Heart left ventricle (tissue), 16 donors: ENCODE measurements around the gene ZCCHC2. TPM values are rescaled to one million over a fixed set of nuclear protein-coding genes. Genes with fewer than 3 reads are reported as not detected.

ENCODE experiments used
- ATAC-seq, 4 donors: fragments of 200-7000 bp; cut with Tn5 transposase; one replicate each; pipeline ENCODE4 v1.9.1; 2020 to 2022; ENCODE audit warnings: moderate library complexity in 4 of 4, mild to moderate bottlenecking in 3 of 4, moderate number of reproducible peaks in 1 of 4
- DNase-seq, 5 donors: peaks; one replicate each; pipeline ENCODE4 v3.0.0-alpha.2; 2020
- H3K27ac ChIP-seq, 12 donors: fragments of 200-600 bp; sonication (generic) in 4 of 12; one replicate each; pipeline versions ENCODE4 v1.5.0 to v1.8.0; 2016 to 2022; ENCODE audit warnings: mild to moderate bottlenecking in 2 of 12
- H3K27me3 ChIP-seq, 9 donors: fragments of 200-600 bp; sonication (generic) in 2 of 9; one replicate each; pipeline versions ENCODE4 v1.5.1 to v1.8.0; 2016 to 2022; ENCODE audit warnings: mild to moderate bottlenecking in 3 of 9
- H3K36me3 ChIP-seq, 9 donors: fragments of 200-600 bp; sonication (generic) in 2 of 9; one replicate each; pipeline versions ENCODE4 v1.5.0 to v1.8.0; 2018 to 2022; ENCODE audit warnings: mild to moderate bottlenecking in 2 of 9
- H3K4me1 ChIP-seq, 12 donors: fragments of 200-600 bp; sonication (generic) in 4 of 12; one replicate each; pipeline versions ENCODE4 v1.5.0 to v1.8.0; 2016 to 2022; ENCODE audit warnings: mild to moderate bottlenecking in 3 of 12
- H3K4me3 ChIP-seq, 12 donors: fragments of 200-600 bp; sonication (generic) in 4 of 12; one replicate each; pipeline versions ENCODE4 v1.5.0 to v1.8.0; 2017 to 2022; ENCODE audit warnings: mild to moderate bottlenecking in 9 of 12, moderate library complexity in 4 of 12
- H3K9me3 ChIP-seq, 12 donors: fragments of 200-600 bp; sonication (generic) in 4 of 12; one replicate each; pipeline versions ENCODE4 v1.5.0 to v1.8.0; 2016 to 2022; ENCODE audit warnings: mild to moderate bottlenecking in 1 of 12
- CTCF ChIP-seq, 12 donors: fragments of 200-600 bp; sonication (generic) in 4 of 12; IDR thresholded peaks; one replicate each; pipeline versions ENCODE4 v1.5.0 to v1.8.0; 2018 to 2022; ENCODE audit warnings: antibody characterized with exemption in 12 of 12, mild to moderate bottlenecking in 5 of 12
- POLR2A ChIP-seq, 2 donors: fragments of 450-650 bp; IDR thresholded peaks; one replicate each; pipeline ENCODE4 v1.6.1; 2017; ENCODE audit warnings: antibody characterized with exemption in 2 of 2, mild to moderate bottlenecking in 2 of 2, moderate library complexity in 2 of 2
- WGBS, 4 donors: extraction: QIAGEN DNeasy Blood & Tissue Kit in 2 of 4; methylation state at CpG; one replicate each; pipeline versions ENCODE4 v1.1.5 to v1.1.7; 2013 to 2018; 5-methylcytosine and 5-hydroxymethylcytosine counted together
- intact Hi-C, 10 donors: fragments of 100-400 bp; cut with DNase I; formaldehyde crosslinking; loops; one replicate each; pipeline versions ENCODE4 v1.11.1 to v1.14.2; 2022
- polyA plus RNA-seq, 2 donors: library from polyadenylated mRNA; stranded (reverse); fragments of 200-250 nt; gene quantifications; one replicate each; pipeline ENCODE4 v1.2.3, GENCODE V29; 2013
- total RNA-seq, 9 donors: library from RNA; depleted of rRNA in 2 of 9; stranded (reverse); fragments of >200 nt in 2 of 9; fragmentation: NEBNext Ultra II Directional in 3 of 9; extraction: Animal tissue kit (Norgen Biotek cat#: 25700) in 3 of 9; gene quantifications; one replicate each; pipeline versions ENCODE4 v1.1.0 to v1.2.4, GENCODE V29; 2016 to 2023
- donor health status: ischemic (EF 13 %, LVEDD 7.1; RV severe dilation, severe dysfunction).
- donor health status: healthy with polysubstance abuse.
- donor health status: DM: no; HTN: yes; CAD: no.
- donor health status: DM: no; HTN: no; CAD: no.
- donor health status: ischemic (EF 25% LVEDD 6.9; RV normal size, moderate dysfunction).
- donor health status: ischemic (EF 25% LVEDD 5.7; RV mildly dilated, moderate dysfunction).
- donor health status: healthy.
- donor health status: DM: yes; HTN: yes; CAD: no.
- donor health status: ischemic (EF 35%, LVEDD 5.7; RV mildly dilated, moderate dysfunction).
- donor health status: nonischemic (EF 11% LVEDD 7.7; RV severe dilation, severe dysfunction).
- donor health status: DM: yes; HTN: yes; CAD: no.
- donor health status: PGD.
- donor health status: ischemic (EF 29% LVEDD 5.4; RV normal size, mild dysfunction).
- donor health status: nonischemic (EF 23%, LVEDD 6.1; RV moderate dilation, normal function).

The ZCCHC2 gene
- total and polyA plus RNA-seq, 11 donors, result 5.6 to 27.5 (median 18.6) TPM

GRCh38 chr18:62493033-62493862 lies 29.6 kb upstream of the ZCCHC2 start:
- no peaks in the 10 kb centered on the region for H3K27me3 ChIP-seq
- H3K36me3 ChIP-seq, result no peaks in the 10 kb centered on the region
- DNase-seq (no peak), ATAC-seq (no peak)
- H3K9me3 ChIP-seq, result no peaks in the 10 kb centered on the region
- H3K4me1 ChIP-seq, result no peaks in the 10 kb centered on the region
- TF ChIP-seq CTCF (IDR thresholded peaks at IDR 0.05) (no peak), POLR2A (IDR thresholded peaks at IDR 0.05) (no peak)
- WGBS, 4 donors, result 90 to 92% (median 91%) methylated on average over 16 to 17 of the region's 17 CpGs
- no peak overlapping the region for H3K4me3 ChIP-seq
- H3K27ac ChIP-seq, result no peak overlapping the region
- intact Hi-C loops, result no loop called here

GRCh38 chr18:62494764-62495163 lies 28.1 kb upstream of the ZCCHC2 start:
- ATAC-seq (no peak), DNase-seq (no peak)
- TF ChIP-seq CTCF (IDR thresholded peaks at IDR 0.05) (no peak), POLR2A (IDR thresholded peaks at IDR 0.05) (no peak)
- Histone ChIP-seq H3K4me1 (peaks cover 0 to 14% (median 0%) of the 10 kb centered on the region in 12 donors), H3K27me3 (no peaks in the 10 kb centered on the region), H3K9me3 (no peaks in the 10 kb centered on the region), H3K4me3 (no peak overlapping the region), H3K27ac (no peak overlapping the region), H3K36me3 (no peaks in the 10 kb centered on the region)
- 64 to 73% (median 67%) methylated on average over 3 of the region's 3 CpGs for WGBS, 4 donors
- intact Hi-C loops, result no loop called here

GRCh38 chr18:62496262-62496661 lies 26.6 kb upstream of the ZCCHC2 start:
- no peaks in the 10 kb centered on the region for H3K9me3 ChIP-seq
- no peak overlapping the region for H3K27ac ChIP-seq
- intact Hi-C loops, result no loop called here
- H3K27me3 ChIP-seq, result no peaks in the 10 kb centered on the region
- TF ChIP-seq CTCF (IDR thresholded peaks at IDR 0.05) (no peak), POLR2A (IDR thresholded peaks at IDR 0.05) (no peak)
- WGBS, 4 donors, result 93 to 95% (median 94%) methylated on average over 2 of the region's 2 CpGs
- no peaks in the 10 kb centered on the region for H3K36me3 ChIP-seq
- ATAC-seq, result no peak
- no peak overlapping the region for H3K4me3 ChIP-seq
- no peak for DNase-seq
- peaks cover 0 to 20% (median 0%) of the 10 kb centered on the region in 12 donors for H3K4me1 ChIP-seq

- DNase-seq, result no peak
- no peak for TF ChIP-seq CTCF (IDR thresholded peaks at IDR 0.05)
- TF ChIP-seq POLR2A (IDR thresholded peaks at IDR 0.05), result no peak
- Histone ChIP-seq H3K27me3 (no peaks in the 10 kb centered on the region), H3K4me1 (peaks cover 0 to 20% (median 0%) of the 10 kb centered on the region in 12 donors), H3K27ac (no peak overlapping the region), H3K36me3 (no peaks in the 10 kb centered on the region), H3K4me3 (no peak overlapping the region), H3K9me3 (no peaks in the 10 kb centered on the region)
- WGBS, 4 donors, result 85 to 89% (median 87%) methylated on average over 13 of the region's 13 CpGs
- no peak for ATAC-seq
- intact Hi-C loops, result no loop called here
Observed at GRCh38 chr18:62497190-62497772, 25.5 kb upstream of the ZCCHC2 start.
